ENCODE measurements around the gene TMEM201.

The TMEM201 gene

DNA sequence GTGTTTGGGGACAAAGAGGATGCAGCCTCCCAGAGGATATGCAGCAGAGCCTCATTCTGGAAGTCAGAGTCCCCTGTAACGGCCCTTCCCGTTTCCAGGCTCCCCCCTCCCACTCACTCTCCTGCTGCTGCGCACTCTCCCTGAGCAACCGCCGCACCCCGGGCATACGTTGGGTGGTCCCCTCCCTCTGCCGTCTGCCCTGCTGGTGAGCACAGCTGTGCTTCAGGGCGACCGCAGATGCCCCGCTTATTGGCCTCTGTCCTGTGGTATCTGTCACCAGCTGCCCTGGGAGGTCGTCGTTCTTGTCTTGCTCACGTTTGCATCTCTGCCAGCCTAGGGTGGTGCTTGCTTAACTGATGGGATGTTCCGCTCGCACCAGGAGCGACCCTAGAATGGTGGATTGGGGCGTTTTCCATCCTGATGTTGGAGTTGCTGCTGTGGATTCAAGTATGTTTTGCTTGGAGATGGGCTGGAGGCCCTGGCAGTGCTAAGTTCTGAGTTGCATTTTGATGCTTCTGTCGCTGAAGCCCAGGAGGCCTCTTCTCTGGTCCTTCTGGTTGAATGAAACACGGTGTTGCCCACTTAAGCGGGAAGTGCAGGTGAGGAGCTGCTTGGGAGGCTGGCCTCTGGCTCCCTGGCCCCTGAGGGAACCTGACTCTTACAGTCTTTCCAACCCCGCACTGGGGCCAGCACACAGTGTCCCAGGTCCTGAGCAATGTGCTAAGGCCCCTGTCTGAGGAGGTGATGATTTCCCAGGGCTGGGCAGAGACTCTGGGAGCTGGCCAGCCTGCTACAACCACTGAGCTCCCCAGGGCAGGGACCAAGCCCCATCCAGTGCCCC, 3.2 kb downstream of the TMEM201 start:
- no peak overlapping the region for H3K4me3 ChIP-seq (ENCODE audit: low read depth, low read length)
- TF ChIP-seq, protein P1, sequence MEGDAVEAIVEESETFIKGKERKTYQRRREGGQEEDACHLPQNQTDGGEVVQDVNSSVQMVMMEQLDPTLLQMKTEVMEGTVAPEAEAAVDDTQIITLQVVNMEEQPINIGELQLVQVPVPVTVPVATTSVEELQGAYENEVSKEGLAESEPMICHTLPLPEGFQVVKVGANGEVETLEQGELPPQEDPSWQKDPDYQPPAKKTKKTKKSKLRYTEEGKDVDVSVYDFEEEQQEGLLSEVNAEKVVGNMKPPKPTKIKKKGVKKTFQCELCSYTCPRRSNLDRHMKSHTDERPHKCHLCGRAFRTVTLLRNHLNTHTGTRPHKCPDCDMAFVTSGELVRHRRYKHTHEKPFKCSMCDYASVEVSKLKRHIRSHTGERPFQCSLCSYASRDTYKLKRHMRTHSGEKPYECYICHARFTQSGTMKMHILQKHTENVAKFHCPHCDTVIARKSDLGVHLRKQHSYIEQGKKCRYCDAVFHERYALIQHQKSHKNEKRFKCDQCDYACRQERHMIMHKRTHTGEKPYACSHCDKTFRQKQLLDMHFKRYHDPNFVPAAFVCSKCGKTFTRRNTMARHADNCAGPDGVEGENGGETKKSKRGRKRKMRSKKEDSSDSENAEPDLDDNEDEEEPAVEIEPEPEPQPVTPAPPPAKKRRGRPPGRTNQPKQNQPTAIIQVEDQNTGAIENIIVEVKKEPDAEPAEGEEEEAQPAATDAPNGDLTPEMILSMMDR (IDR thresholded peaks at IDR 0.05; ENCODE audit: borderline replicate concordance, insufficient read depth, low read depth, low read length): no peak

DNA sequence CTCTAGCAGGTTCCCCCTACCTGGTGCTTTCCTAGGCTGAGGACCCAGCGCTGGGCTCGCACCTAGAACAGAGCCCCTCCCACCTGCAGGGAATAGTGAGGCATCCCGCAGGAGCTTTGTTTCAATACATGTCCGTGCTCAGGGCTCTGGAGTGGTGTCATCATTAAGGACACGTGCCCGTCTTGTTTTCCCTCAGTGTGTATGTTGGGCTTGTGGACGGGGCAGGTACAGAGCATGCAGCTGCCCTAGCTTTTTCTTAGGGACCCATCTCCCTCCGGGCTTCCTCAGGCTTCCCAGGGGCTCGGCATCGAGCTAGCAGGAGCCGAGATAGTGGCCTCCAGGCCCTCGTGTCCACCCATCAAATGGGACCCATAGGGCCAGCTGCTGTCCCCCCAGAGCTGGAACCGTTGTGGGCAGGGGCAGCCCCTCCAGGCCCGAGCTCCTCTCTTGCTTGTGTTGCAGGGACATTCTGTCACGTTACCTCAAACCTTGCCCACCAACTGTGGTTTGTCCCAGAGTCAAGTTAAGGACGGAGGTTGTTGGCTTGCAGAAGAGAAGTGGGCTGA, 3.9 kb downstream of the TMEM201 start:
- H3K4me3 ChIP-seq (ENCODE audit: low read depth, low read length): no peak overlapping the region

DNA sequence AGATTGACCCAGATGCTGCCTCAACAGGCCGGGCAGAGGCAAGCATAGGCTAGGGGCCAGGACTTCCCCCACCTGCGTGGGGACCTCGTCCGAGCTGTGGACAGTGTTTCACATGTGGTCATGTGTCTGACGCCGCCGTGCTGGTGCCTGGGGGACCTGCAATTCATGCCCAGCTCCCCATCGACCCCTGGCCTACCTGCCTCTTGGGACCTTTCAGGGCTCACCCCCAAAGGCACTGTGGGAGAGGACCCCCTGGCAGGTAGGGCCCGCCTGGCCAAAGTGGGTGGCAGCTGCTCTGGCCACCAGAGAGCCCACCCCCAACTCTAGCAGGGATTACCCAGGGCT, 4.4 kb downstream of the TMEM201 start:
- TF ChIP-seq, protein P1 (IDR thresholded peaks at IDR 0.05; ENCODE audit: borderline replicate concordance, insufficient read depth, low read depth, low read length): no peak
- peak overlapping the region; percentile 11 for H3K4me3 ChIP-seq (ENCODE audit: low read depth, low read length)

More for the DNA sequence above, 3.9 kb downstream of the TMEM201 start:
- TF ChIP-seq, protein P1 (IDR thresholded peaks at IDR 0.05; ENCODE audit: borderline replicate concordance, insufficient read depth, low read depth, low read length): no peak

DNA sequence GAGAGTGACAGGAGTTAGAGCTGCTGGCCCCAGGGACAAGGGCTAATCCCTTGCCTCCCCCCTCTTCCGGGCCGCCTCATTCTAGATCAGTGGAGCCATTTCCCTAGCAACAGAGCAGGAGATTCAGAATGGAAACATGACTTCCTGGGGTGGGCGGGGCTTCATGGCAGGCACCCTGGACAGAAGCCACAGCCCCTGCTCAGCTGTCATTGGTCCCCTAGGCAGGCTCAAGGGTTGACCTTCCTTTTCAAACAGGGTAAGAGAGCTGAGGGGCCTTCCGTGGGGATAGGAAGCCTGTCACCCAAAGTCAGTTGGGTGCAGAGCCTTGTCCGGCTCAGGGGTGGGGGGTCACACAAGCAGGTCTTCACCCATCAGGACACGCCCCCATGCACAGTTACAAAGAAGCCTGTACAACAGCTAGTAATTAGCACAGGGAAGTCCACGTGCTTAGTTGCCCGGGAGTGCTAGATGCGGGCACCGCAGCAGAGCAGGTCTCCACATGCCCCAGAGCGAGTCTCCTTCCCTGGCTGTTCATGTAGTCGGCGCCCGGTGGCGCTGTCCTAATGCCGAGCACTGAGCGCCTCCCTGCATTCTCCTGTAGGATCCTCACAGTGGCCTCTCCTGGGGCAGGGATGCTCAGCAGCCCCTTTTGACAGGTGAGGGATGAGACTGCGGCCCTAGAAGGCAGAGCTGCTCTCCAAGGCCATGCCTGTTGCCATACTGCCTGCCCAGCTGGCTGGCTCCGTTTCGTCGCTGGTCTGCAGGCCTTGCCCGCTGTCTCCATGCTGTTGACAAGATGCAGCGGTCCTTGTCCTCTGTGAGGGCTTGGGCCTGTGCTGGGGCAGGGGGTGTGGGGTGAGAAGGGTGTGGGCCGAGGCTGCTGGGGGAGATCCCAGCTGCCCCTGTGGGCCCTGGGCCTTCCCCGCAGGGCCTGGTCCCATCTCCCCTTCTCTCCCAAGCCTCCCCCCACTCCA, 5.1 kb downstream of the TMEM201 start:
- TF ChIP-seq, protein P1 (IDR thresholded peaks at IDR 0.05; ENCODE audit: borderline replicate concordance, insufficient read depth, low read depth, low read length): no peak
- H3K4me3 ChIP-seq (ENCODE audit: low read depth, low read length): peak overlapping the region; percentile 11

DNA sequence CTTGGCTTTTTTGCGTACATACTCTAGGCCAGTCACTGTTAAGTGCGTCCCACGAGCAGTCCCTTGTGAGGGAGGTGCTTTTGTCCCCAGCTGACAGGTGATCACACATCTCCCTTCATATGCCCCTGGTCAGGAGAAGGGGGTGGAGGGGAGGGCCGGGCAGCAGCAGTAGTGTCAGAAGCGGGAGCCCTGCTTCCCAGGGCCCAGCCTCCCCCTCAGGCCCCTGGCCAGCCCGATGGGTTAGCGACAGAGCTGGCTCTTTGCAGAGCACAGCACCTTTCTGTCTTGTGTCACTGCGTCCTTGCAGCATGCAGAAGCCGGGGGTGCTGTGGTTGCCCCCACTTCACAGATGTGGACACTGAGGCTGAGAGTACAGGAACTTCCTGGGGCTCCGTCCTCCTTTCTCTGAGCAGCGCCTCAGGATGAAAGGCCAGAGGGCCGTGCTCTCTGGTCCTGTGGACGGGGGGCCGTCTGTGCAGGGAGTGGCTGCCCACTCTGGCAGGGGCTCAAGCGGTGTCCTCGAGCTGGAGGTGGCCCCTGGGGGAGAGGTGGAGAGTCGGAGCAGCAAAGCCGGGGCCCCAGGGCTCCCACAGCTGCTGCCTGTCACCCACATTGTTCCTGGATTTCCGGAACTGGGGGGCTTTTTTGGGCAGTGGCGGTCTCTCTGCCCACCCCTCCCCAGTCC, 5.9 kb downstream of the TMEM201 start:
- no peak overlapping the region for H3K4me3 ChIP-seq (ENCODE audit: low read depth, low read length)
- TF ChIP-seq, protein P1 (IDR thresholded peaks at IDR 0.05; ENCODE audit: borderline replicate concordance, insufficient read depth, low read depth, low read length): no peak

DNA sequence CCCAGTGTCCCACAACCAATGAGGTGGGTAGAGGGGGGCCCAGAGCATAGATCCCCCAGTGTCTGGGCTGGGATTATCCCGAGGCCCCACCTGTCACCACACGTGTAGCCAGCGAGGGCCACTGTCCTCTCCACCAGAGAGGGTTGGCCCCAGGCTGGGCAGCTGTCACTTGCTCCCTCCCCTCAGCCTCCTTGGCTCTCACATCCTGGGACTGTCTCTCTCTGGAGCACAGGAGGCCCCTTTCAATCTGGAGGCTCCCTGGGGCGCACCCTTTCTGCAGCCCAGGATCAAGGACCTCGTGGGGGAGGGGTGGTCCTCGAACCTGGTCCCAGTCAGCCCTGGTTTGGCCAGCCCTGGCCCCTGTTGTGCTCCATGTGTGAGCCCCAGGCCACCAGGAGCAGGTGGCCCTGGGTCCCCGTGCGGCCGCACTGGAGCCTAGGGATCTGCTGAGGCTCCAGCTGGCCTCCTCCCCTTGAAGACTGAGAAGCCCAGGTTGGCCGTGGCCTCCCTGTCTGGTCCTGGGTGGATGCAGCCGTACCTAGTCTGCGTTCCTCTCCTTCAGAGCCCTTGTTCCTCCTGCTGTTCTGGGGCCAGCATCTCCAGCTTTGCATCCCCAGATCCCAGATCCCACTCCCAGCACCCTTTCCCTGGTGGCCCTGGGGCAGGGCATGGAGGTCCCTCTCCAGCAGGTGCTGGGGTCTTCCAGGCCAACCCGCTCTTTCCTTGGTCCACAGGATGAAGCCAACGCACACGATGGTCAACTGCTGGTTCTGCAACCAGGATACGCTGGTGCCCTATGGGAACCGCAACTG, 6.7 kb downstream of the TMEM201 start:
- TF ChIP-seq, protein P1 (IDR thresholded peaks at IDR 0.05; ENCODE audit: borderline replicate concordance, insufficient read depth, low read depth, low read length): no peak
- no peak overlapping the region for H3K4me3 ChIP-seq (ENCODE audit: low read depth, low read length)

All from GM12875 (cell line).